Suprapubic skin (tissue), 4 donors: ENCODE data around the gene NRG3.

Experiments used
- CTCF ChIP-seq, 2 donors: fragments of 200-600 bp in 1 of 2; fragments of 450-650 bp in 1 of 2; sonication (generic) in 1 of 2; IDR thresholded peaks; one replicate each; pipeline ENCODE4 v1.5.1; 2016 to 2019; ENCODE audit warnings: antibody characterized with exemption in 2 of 2, mild to moderate bottlenecking in 1 of 2, moderate library complexity in 1 of 2
- EP300 ChIP-seq: sonication (generic); formaldehyde crosslinking; IDR thresholded peaks from one replicate; pipeline ENCODE4 v1.6.1; 2017; ENCODE audit warnings: antibody characterized with exemption
- POLR2A ChIP-seq, 2 donors: fragments of 450-650 bp; IDR thresholded peaks; one replicate each; pipeline ENCODE4 v1.6.1; 2017; ENCODE audit warnings: antibody characterized with exemption in 2 of 2, mild to moderate bottlenecking in 2 of 2, moderate library complexity in 2 of 2
- POLR2AphosphoS5 ChIP-seq, 3 donors: sonication (generic); formaldehyde crosslinking; IDR thresholded peaks; one replicate each; pipeline ENCODE4 v1.6.1; 2017; ENCODE audit warnings: antibody characterized with exemption in 3 of 3

GRCh38 chr10:82768040-82768439 is 893.0 kb downstream of the NRG3 start:
- TF ChIP-seq CTCF (IDR thresholded peaks at IDR 0.05) (no peak), EP300 (no peak), POLR2A (IDR thresholded peaks at IDR 0.05) (no peak), POLR2AphosphoS5 (IDR thresholded peaks at IDR 0.05) (no peak)
